ENCODE results near the gene ZBTB7C.

Gene ZBTB7C

DNA sequence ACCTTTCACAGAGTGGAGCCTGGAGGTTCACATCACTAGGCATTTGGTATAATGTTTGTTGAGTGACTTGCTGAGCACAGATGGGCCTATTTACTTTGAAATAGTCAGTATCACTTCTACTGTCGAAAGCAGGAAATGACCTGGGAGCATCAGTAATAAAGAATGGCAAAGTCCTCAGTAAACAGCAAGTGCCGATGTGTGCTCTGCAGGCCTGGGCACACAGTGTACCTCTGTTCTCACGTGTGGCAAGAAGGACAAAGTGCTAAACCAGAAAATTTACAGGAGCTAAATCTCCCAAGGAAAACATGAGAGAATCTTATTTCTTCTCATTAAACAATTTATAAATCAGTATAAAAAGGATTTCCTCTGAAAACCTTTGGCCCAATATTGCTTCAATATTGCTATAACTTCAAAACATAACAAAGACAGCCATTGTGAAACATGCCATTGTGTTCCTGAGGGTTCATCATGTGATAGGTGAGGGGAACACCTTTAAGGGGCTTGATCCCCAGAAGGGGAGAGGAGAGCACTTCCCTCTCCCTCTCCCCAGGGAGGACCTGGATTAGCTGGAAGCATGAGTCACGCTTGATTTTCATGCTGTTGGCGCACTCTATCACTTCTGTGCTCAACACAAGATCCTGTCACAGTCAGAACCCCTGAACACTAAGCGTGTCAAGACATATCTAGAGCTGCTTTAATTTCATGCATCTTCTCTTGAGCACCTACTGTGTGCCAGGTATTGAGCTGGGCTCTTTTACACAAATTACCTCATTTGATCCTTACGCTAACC, 347.2 kb downstream of the ZBTB7C start:
- Histone ChIP-seq H3K4me3 (ENCODE audit: low read length) (no peak overlapping the region), H3K27me3 (ENCODE audit: control insufficient read depth, insufficient read depth, low read length) (peaks cover 44% of the 10 kb centered on the region), H3K9ac (ENCODE audit: low read depth, low read length) (no peak overlapping the region), H3K4me2 (ENCODE audit: low read length) (no peak overlapping the region), H3K4me1 (ENCODE audit: control insufficient read depth, insufficient read depth, low read length) (no peaks in the 10 kb centered on the region), H3K9me3 (replicated peaks; ENCODE audit: low read length) (no peaks in the 10 kb centered on the region), H3K36me3 (ENCODE audit: insufficient read depth, low read length) (no peaks in the 10 kb centered on the region)

DNA sequence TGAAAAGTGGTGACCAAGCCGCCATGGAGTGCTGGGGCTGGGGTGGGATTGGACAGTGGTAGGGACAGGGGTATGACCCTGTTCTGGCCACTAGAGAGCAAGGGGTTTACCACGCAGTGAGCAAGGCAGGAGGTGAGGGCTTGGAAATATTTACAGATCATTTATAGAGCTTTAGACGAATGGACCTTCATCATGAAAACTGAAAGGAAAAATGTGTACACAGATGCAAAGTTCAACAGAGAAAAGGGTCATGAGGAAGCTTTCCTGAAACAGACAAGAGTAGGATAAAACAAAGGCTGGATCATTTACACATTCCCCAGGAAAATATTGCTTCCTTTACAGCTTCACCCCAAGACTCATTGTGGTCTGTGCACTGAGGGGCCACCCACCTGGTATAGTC, 348.2 kb downstream of the ZBTB7C start:
- Histone ChIP-seq H3K9ac (ENCODE audit: low read depth, low read length) (no peak overlapping the region), H3K4me3 (ENCODE audit: low read length) (no peak overlapping the region), H3K27me3 (ENCODE audit: control insufficient read depth, insufficient read depth, low read length) (peaks cover 39% of the 10 kb centered on the region), H3K9me3 (replicated peaks; ENCODE audit: low read length) (no peaks in the 10 kb centered on the region), H3K4me1 (ENCODE audit: control insufficient read depth, insufficient read depth, low read length) (no peaks in the 10 kb centered on the region), H3K36me3 (ENCODE audit: insufficient read depth, low read length) (no peaks in the 10 kb centered on the region), H3K4me2 (ENCODE audit: low read length) (no peak overlapping the region)

GRCh38 chr18:48060346-48060745, 348.8 kb downstream of the ZBTB7C start:
- peaks cover 33% of the 10 kb centered on the region for H3K27me3 ChIP-seq (ENCODE audit: control insufficient read depth, insufficient read depth, low read length)
- no peaks in the 10 kb centered on the region for H3K9me3 ChIP-seq (replicated peaks; ENCODE audit: low read length)
- no peaks in the 10 kb centered on the region for H3K36me3 ChIP-seq (ENCODE audit: insufficient read depth, low read length)
- H3K4me1 ChIP-seq (ENCODE audit: control insufficient read depth, insufficient read depth, low read length), result no peaks in the 10 kb centered on the region
- H3K4me2 ChIP-seq (ENCODE audit: low read length), result no peak overlapping the region
- no peak overlapping the region for H3K4me3 ChIP-seq (ENCODE audit: low read length)
- no peak overlapping the region for H3K9ac ChIP-seq (ENCODE audit: low read depth, low read length)

DNA sequence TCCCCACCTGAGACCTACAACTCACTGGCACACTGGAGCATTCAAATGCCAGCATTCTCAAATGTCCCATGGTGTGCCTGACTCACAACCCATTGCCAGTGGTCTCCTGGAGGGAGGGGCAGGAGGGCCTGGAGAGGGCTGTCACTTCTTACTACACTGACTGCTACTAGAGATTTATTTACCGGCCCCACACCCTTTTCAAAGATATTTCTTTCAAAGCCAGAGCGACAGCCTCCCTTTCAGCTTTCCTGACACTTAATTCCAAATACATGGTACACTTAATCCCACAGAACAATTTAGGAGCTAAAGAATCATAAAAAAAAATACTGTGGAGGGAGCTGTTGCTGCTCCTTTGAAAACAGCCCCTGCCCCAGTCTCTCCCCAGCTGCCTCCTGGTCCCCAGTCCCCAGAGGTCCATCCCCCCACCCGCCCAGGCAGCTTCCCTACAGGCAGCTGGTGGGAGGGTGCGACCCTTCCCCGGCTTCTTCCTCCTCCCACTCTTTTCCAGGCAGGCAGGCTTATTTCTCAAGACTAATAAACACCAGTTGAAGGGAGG, 349.6 kb downstream of the ZBTB7C start:
- H3K36me3 ChIP-seq (ENCODE audit: insufficient read depth, low read length), result no peaks in the 10 kb centered on the region
- H3K9me3 ChIP-seq (replicated peaks; ENCODE audit: low read length), result no peaks in the 10 kb centered on the region
- H3K4me2 ChIP-seq (ENCODE audit: low read length), result no peak overlapping the region
- no peaks in the 10 kb centered on the region for H3K4me1 ChIP-seq (ENCODE audit: control insufficient read depth, insufficient read depth, low read length)
- H3K9ac ChIP-seq (ENCODE audit: low read depth, low read length), result no peak overlapping the region
- H3K4me3 ChIP-seq (ENCODE audit: low read length), result no peak overlapping the region
- H3K27me3 ChIP-seq (ENCODE audit: control insufficient read depth, insufficient read depth, low read length), result peaks cover 26% of the 10 kb centered on the region

GRCh38 chr18:48058486-48058885, 350.7 kb downstream of the ZBTB7C start:
- H3K4me1 ChIP-seq (ENCODE audit: control insufficient read depth, insufficient read depth, low read length), result no peaks in the 10 kb centered on the region
- no peaks in the 10 kb centered on the region for H3K9me3 ChIP-seq (replicated peaks; ENCODE audit: low read length)
- no peak overlapping the region for H3K4me2 ChIP-seq (ENCODE audit: low read length)
- H3K9ac ChIP-seq (ENCODE audit: low read depth, low read length), result no peak overlapping the region
- H3K36me3 ChIP-seq (ENCODE audit: insufficient read depth, low read length), result no peaks in the 10 kb centered on the region
- peaks cover 32% of the 10 kb centered on the region for H3K27me3 ChIP-seq (ENCODE audit: control insufficient read depth, insufficient read depth, low read length)
- H3K4me3 ChIP-seq (ENCODE audit: low read length), result no peak overlapping the region

GRCh38 chr18:48057018-48057417, 352.2 kb downstream of the ZBTB7C start:
- H3K4me1 ChIP-seq (ENCODE audit: control insufficient read depth, insufficient read depth, low read length), result no peaks in the 10 kb centered on the region
- no peak overlapping the region for H3K9ac ChIP-seq (ENCODE audit: low read depth, low read length)
- peaks cover 39% of the 10 kb centered on the region for H3K27me3 ChIP-seq (ENCODE audit: control insufficient read depth, insufficient read depth, low read length)
- no peaks in the 10 kb centered on the region for H3K9me3 ChIP-seq (replicated peaks; ENCODE audit: low read length)
- H3K4me3 ChIP-seq (ENCODE audit: low read length), result no peak overlapping the region
- H3K36me3 ChIP-seq (ENCODE audit: insufficient read depth, low read length), result no peaks in the 10 kb centered on the region
- no peak overlapping the region for H3K4me2 ChIP-seq (ENCODE audit: low read length)

- Histone ChIP-seq H3K27me3 (ENCODE audit: control insufficient read depth, insufficient read depth, low read length) (peaks cover 37% of the 10 kb centered on the region), H3K4me2 (ENCODE audit: low read length) (no peak overlapping the region), H3K36me3 (ENCODE audit: insufficient read depth, low read length) (no peaks in the 10 kb centered on the region), H3K4me1 (ENCODE audit: control insufficient read depth, insufficient read depth, low read length) (no peaks in the 10 kb centered on the region), H3K4me3 (ENCODE audit: low read length) (no peak overlapping the region), H3K9me3 (replicated peaks; ENCODE audit: low read length) (no peaks in the 10 kb centered on the region), H3K9ac (ENCODE audit: low read depth, low read length) (no peak overlapping the region)
These were observed 353.8 kb downstream of the ZBTB7C start for GRCh38 chr18:48055351-48055750.

GRCh38 chr18:48053881-48054816, 355.0 kb downstream of the ZBTB7C start:
- H3K4me1 ChIP-seq (ENCODE audit: control insufficient read depth, insufficient read depth, low read length), result no peaks in the 10 kb centered on the region
- no peaks in the 10 kb centered on the region for H3K9me3 ChIP-seq (replicated peaks; ENCODE audit: low read length)
- no peak overlapping the region for H3K9ac ChIP-seq (ENCODE audit: low read depth, low read length)
- H3K4me3 ChIP-seq (ENCODE audit: low read length), result no peak overlapping the region
- H3K4me2 ChIP-seq (ENCODE audit: low read length), result no peak overlapping the region
- no peaks in the 10 kb centered on the region for H3K36me3 ChIP-seq (ENCODE audit: insufficient read depth, low read length)
- peaks cover 28% of the 10 kb centered on the region for H3K27me3 ChIP-seq (ENCODE audit: control insufficient read depth, insufficient read depth, low read length)

GRCh38 chr18:48052842-48053241, 356.3 kb downstream of the ZBTB7C start:
- no peaks in the 10 kb centered on the region for H3K4me1 ChIP-seq (ENCODE audit: control insufficient read depth, insufficient read depth, low read length)
- no peaks in the 10 kb centered on the region for H3K36me3 ChIP-seq (ENCODE audit: insufficient read depth, low read length)
- no peak overlapping the region for H3K4me2 ChIP-seq (ENCODE audit: low read length)
- H3K4me3 ChIP-seq (ENCODE audit: low read length), result no peak overlapping the region
- peaks cover 33% of the 10 kb centered on the region for H3K27me3 ChIP-seq (ENCODE audit: control insufficient read depth, insufficient read depth, low read length)
- H3K9ac ChIP-seq (ENCODE audit: low read depth, low read length), result no peak overlapping the region
- H3K9me3 ChIP-seq (replicated peaks; ENCODE audit: low read length), result no peaks in the 10 kb centered on the region

DNA sequence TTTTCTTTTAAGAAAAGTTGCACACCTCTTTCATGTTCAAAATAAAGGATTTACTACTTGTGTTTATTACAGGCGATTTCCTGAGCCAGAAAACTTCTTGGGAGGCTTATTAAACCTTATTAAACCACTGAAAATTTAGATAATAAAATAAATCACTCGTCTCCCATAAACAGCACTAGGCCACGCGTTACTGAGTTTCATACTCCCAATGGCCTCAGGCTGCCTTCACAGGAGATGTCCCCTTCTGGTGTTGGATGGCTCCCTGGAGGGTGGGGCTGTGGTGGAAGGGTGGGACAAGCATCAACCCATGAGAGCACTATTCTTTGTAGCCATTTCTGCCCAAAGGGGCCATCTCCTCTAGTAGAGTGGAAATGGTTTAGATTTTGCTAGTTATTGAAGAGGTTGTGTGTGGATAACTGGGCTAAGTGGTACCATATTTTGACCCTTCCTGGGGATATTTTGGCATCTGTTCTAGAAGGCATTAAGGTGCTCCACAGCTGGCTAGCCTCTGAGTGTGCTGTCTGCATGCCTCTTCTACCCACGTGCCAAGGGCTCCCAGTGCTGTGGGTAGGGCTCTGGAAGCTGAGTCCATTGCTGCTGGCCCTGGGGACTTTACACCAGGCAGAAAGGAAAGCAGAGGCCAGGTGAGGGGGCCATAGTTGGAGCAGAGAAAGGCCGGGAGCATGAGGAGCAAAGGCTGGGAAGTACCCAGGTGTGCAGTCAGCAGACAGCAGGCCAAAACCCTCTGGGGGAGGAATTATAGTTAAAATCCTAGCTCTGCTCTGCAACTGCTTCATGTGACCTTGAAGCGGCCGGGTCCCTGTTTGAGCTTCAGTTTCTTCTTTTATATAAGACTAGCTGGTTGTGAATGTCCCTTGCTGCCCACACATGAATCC, 357.0 kb downstream of the ZBTB7C start:
- Histone ChIP-seq H3K27me3 (ENCODE audit: control insufficient read depth, insufficient read depth, low read length) (peaks cover 29% of the 10 kb centered on the region), H3K4me3 (ENCODE audit: low read length) (no peak overlapping the region), H3K4me2 (ENCODE audit: low read length) (no peak overlapping the region), H3K9ac (ENCODE audit: low read depth, low read length) (no peak overlapping the region), H3K36me3 (ENCODE audit: insufficient read depth, low read length) (no peaks in the 10 kb centered on the region), H3K4me1 (ENCODE audit: control insufficient read depth, insufficient read depth, low read length) (no peaks in the 10 kb centered on the region), H3K9me3 (replicated peaks; ENCODE audit: low read length) (no peaks in the 10 kb centered on the region)

DNA sequence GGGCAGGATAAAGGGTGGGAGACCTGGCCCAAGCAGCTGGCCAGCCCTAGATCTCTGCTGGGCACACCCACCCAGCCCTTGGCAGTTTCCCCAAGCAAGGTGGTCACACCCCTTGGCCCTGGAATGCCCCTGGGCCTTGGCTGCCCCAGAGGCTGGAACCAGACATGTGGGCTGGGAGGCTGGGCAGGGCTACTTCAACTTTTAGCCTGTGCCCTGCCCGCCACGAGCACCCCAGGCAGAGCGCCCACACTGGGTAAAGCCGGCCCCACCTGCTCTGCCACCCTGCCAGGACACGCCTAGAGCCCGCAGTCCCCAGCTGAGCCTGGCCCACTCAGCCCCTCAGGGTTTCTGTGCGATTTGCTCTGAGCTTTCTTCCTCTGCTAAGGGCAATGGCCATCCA, 359.0 kb downstream of the ZBTB7C start:
- H3K9me3 ChIP-seq (replicated peaks; ENCODE audit: low read length), result no peaks in the 10 kb centered on the region
- no peaks in the 10 kb centered on the region for H3K4me1 ChIP-seq (ENCODE audit: control insufficient read depth, insufficient read depth, low read length)
- H3K4me3 ChIP-seq (ENCODE audit: low read length), result no peak overlapping the region
- H3K27me3 ChIP-seq (ENCODE audit: control insufficient read depth, insufficient read depth, low read length), result peaks cover 39% of the 10 kb centered on the region
- no peaks in the 10 kb centered on the region for H3K36me3 ChIP-seq (ENCODE audit: insufficient read depth, low read length)
- H3K4me2 ChIP-seq (ENCODE audit: low read length), result no peak overlapping the region
- no peak overlapping the region for H3K9ac ChIP-seq (ENCODE audit: low read depth, low read length)
